Mesenchymal stem cell (in vitro differentiated cells and primary cell): ENCODE data around the gene RNASEH1.

ENCODE experiments used
- DNase-seq: peaks from one replicate; pipeline ENCODE4 v3.0.0-alpha.2; 2013
- H2AFZ ChIP-seq: one replicate; pipeline ENCODE4 v1.6.1; 2013; ENCODE audit warnings: low read depth, mild to moderate bottlenecking, control low read depth, inconsistent platforms, low read length, moderate library complexity
- H2AK5ac ChIP-seq: 2 replicates; pipeline ENCODE4 v1.6.1; 2013; ENCODE audit warnings: low read length, moderate library complexity, mild to moderate bottlenecking, inconsistent platforms; ENCODE audit not compliant: severe bottlenecking
- H2BK120ac ChIP-seq: one replicate; pipeline ENCODE4 v1.6.1; 2013; ENCODE audit warnings: low read depth, mild to moderate bottlenecking, inconsistent platforms, low read length, moderate library complexity
- H2BK12ac ChIP-seq, 2 experiments: one replicate each; pipeline ENCODE4 v1.6.1; 2013; ENCODE audit warnings: inconsistent platforms in 2 of 2, low read length in 2 of 2, mild to moderate bottlenecking in 2 of 2, moderate library complexity in 2 of 2, control low read depth in 1 of 2
- H2BK15ac ChIP-seq: one replicate; pipeline ENCODE4 v1.6.1; 2013; ENCODE audit warnings: mild to moderate bottlenecking, low read depth, inconsistent platforms; ENCODE audit not compliant: poor library complexity, severe bottlenecking
- H2BK5ac ChIP-seq: 2 replicates; pipeline ENCODE4 v1.6.1; 2013; ENCODE audit warnings: low read depth, mild to moderate bottlenecking, low read length, control low read depth, inconsistent platforms; ENCODE audit not compliant: poor library complexity, severe bottlenecking
- H3K14ac ChIP-seq, 2 experiments: one replicate each; pipeline ENCODE4 v1.6.1; 2013; ENCODE audit warnings: inconsistent platforms in 2 of 2, low read length in 2 of 2, control low read depth in 1 of 2, mild to moderate bottlenecking in 1 of 2, moderate library complexity in 1 of 2
- H3K18ac ChIP-seq, 2 experiments: one replicate each; pipeline ENCODE4 v1.6.1; 2013; ENCODE audit warnings: inconsistent platforms in 2 of 2, low read length in 2 of 2, control low read depth in 1 of 2, low read depth in 1 of 2, mild to moderate bottlenecking in 1 of 2
- H3K23ac ChIP-seq, 2 experiments: one replicate each; pipeline ENCODE4 v1.6.1; 2013; ENCODE audit warnings: inconsistent platforms in 2 of 2, low read length in 2 of 2, mild to moderate bottlenecking in 2 of 2, moderate library complexity in 2 of 2, control low read depth in 1 of 2
- H3K27ac ChIP-seq: 2 replicates; pipeline ENCODE4 v1.5.1; 2013; ENCODE audit warnings: mild to moderate bottlenecking, moderate library complexity, low read length, control low read depth, inconsistent platforms; ENCODE audit not compliant: poor library complexity, severe bottlenecking
- H3K27me3 ChIP-seq, 2 experiments: 2 replicates each; pipeline versions ENCODE4 v1.6.1 to v1.7.0; 2013; ENCODE audit warnings: low read length in 2 of 2, mild to moderate bottlenecking in 2 of 2, moderate library complexity in 2 of 2, control low read depth in 1 of 2, inconsistent platforms in 1 of 2; ENCODE audit not compliant: control insufficient read depth in 1 of 2, insufficient read depth in 1 of 2
- H3K36me3 ChIP-seq, 2 experiments: 2 replicates each; pipeline versions ENCODE4 v1.6.1 to v1.7.0; 2013; ENCODE audit warnings: low read length in 2 of 2, control low read depth in 1 of 2, inconsistent platforms in 1 of 2, low read depth in 1 of 2, mild to moderate bottlenecking in 1 of 2; ENCODE audit not compliant: insufficient read depth in 2 of 2, control insufficient read depth in 1 of 2
- H3K4ac ChIP-seq, 2 experiments: one replicate each; pipeline ENCODE4 v1.6.1; 2013; ENCODE audit warnings: inconsistent platforms in 2 of 2, low read length in 2 of 2, mild to moderate bottlenecking in 2 of 2, moderate library complexity in 2 of 2, control low read depth in 1 of 2, low read depth in 1 of 2
- H3K4me1 ChIP-seq: 2 replicates; pipeline ENCODE4 v1.6.1; 2013; ENCODE audit warnings: low read depth, low read length, control low read depth; ENCODE audit not compliant: control insufficient read depth, insufficient read depth
- H3K4me2 ChIP-seq: 2 replicates; pipeline ENCODE4 v1.6.1; 2013; ENCODE audit warnings: low read length, mild to moderate bottlenecking, inconsistent platforms; ENCODE audit not compliant: poor library complexity, severe bottlenecking
- H3K4me3 ChIP-seq, 2 experiments: 2 replicates each; pipeline versions ENCODE4 v1.5.1 to v1.7.0; 2013; ENCODE audit warnings: low read length in 2 of 2, mild to moderate bottlenecking in 2 of 2, control low read depth in 1 of 2, low read depth in 1 of 2; ENCODE audit not compliant: insufficient read depth in 1 of 2
- H3K79me1 ChIP-seq: replicated peaks from 2 replicates; pipeline ENCODE4 v1.6.1; 2013; ENCODE audit warnings: mild to moderate bottlenecking, control low read depth, low read length, inconsistent platforms; ENCODE audit not compliant: poor library complexity, severe bottlenecking
- H3K9ac ChIP-seq: 2 replicates; pipeline ENCODE4 v1.7.0; 2013; ENCODE audit warnings: mild to moderate bottlenecking, low read length, moderate library complexity
- H3K9me3 ChIP-seq: 2 replicates; pipeline ENCODE4 v1.7.0; 2013; ENCODE audit warnings: mild to moderate bottlenecking, low read length; ENCODE audit not compliant: control insufficient read depth
- H4K8ac ChIP-seq: one replicate; pipeline ENCODE4 v1.6.1; 2013; ENCODE audit warnings: inconsistent platforms, mild to moderate bottlenecking, low read length, moderate library complexity
- H4K91ac ChIP-seq: one replicate; pipeline ENCODE4 v1.6.1; 2013; ENCODE audit warnings: mild to moderate bottlenecking, low read length, inconsistent platforms
- WGBS: methylation state at CpG from one replicate; pipeline ENCODE4 v1.1.7; 2013; ENCODE audit warnings: mixed read lengths; 5-methylcytosine and 5-hydroxymethylcytosine counted together

Gene RNASEH1

GRCh38 chr2:3589086-3589485 lies 31.0 kb upstream of the RNASEH1 start:
- H3K18ac ChIP-seq = peak overlapping the region in 1 of 2 experiments; percentile 33
- H3K79me1 ChIP-seq = peaks cover 14% of the 10 kb centered on the region
- DNase-seq = no peak
- H2BK15ac ChIP-seq = no peak overlapping the region
- no peak overlapping the region for H3K4me3 ChIP-seq
- peaks cover 4 to 32% of the 10 kb centered on the region in 2 experiments for H3K36me3 ChIP-seq
- no peak overlapping the region for H2BK5ac ChIP-seq
- no peaks in the 10 kb centered on the region for H3K9me3 ChIP-seq
- H4K91ac ChIP-seq = peak overlapping the region; percentile 50
- H3K4me2 ChIP-seq = no peak overlapping the region
- no peak overlapping the region for H3K4ac ChIP-seq
- no peak overlapping the region for H3K14ac ChIP-seq
- no peak overlapping the region for H3K9ac ChIP-seq
- H2BK12ac ChIP-seq = peak overlapping the region in 1 of 2 experiments; percentile 54
- peak overlapping the region; percentile 34 for H2BK120ac ChIP-seq
- H3K27me3 ChIP-seq = no peaks in the 10 kb centered on the region
- WGBS = 96% methylated on average over 11 of the region's 11 CpGs
- H2AFZ ChIP-seq = no peak overlapping the region
- no peak overlapping the region for H3K27ac ChIP-seq
- peaks cover 14% of the 10 kb centered on the region for H3K4me1 ChIP-seq
- no peak overlapping the region for H2AK5ac ChIP-seq
- no peak overlapping the region for H3K23ac ChIP-seq
- no peak overlapping the region for H4K8ac ChIP-seq

GRCh38 chr2:3588084-3588483 lies 30.0 kb upstream of the RNASEH1 start:
- Histone ChIP-seq H3K4me1 (peaks cover 14% of the 10 kb centered on the region), H3K4ac (peak overlapping the region; percentile 24 to 26), H2BK12ac (peak overlapping the region in 1 of 2 experiments; percentile 86), H3K36me3 (peaks cover 14 to 31% of the 10 kb centered on the region in 2 experiments), H3K27me3 (no peaks in the 10 kb centered on the region), H3K4me2 (no peak overlapping the region), H3K9ac (no peak overlapping the region), H3K9me3 (no peaks in the 10 kb centered on the region), H4K91ac (peak overlapping the region; percentile 43), H2AK5ac (no peak overlapping the region), H2BK5ac (no peak overlapping the region), H2BK15ac (no peak overlapping the region), H3K4me3 (no peak overlapping the region), H3K18ac (peak overlapping the region in 1 of 2 experiments; percentile 61), H4K8ac (no peak overlapping the region), H2BK120ac (peak overlapping the region; percentile 85), H3K79me1 (peaks cover 14% of the 10 kb centered on the region), H3K27ac (no peak overlapping the region), H3K14ac (no peak overlapping the region), H3K23ac (no peak overlapping the region), H2AFZ (no peak overlapping the region)
- DNase-seq = no peak
- 96% methylated on average over 6 of the region's 7 CpGs for WGBS

- H2BK120ac ChIP-seq = no peak overlapping the region
- peak overlapping the region in 1 of 2 experiments; percentile 12 for H2BK12ac ChIP-seq
- no peak overlapping the region for H3K27ac ChIP-seq
- H3K9me3 ChIP-seq = no peaks in the 10 kb centered on the region
- no peak overlapping the region for H2AK5ac ChIP-seq
- no peak overlapping the region for H3K9ac ChIP-seq
- H2AFZ ChIP-seq = no peak overlapping the region
- H2BK15ac ChIP-seq = no peak overlapping the region
- peaks cover 14% of the 10 kb centered on the region for H3K4me1 ChIP-seq
- H4K8ac ChIP-seq = no peak overlapping the region
- WGBS = 89% methylated on average over 5 of the region's 6 CpGs
- H3K23ac ChIP-seq = no peak overlapping the region
- no peak overlapping the region for H4K91ac ChIP-seq
- H3K4ac ChIP-seq = peak overlapping the region in 1 of 2 experiments; percentile 1
- no peak overlapping the region for H3K14ac ChIP-seq
- no peaks in the 10 kb centered on the region for H3K27me3 ChIP-seq
- peaks cover 14% of the 10 kb centered on the region for H3K79me1 ChIP-seq
- peaks cover 20 to 30% of the 10 kb centered on the region in 2 experiments for H3K36me3 ChIP-seq
- no peak overlapping the region for H3K18ac ChIP-seq
- DNase-seq = no peak
- no peak overlapping the region for H3K4me2 ChIP-seq
- H2BK5ac ChIP-seq = no peak overlapping the region
- H3K4me3 ChIP-seq = no peak overlapping the region
Observed at GRCh38 chr2:3587432-3587831, 29.3 kb upstream of the RNASEH1 start.

- Histone ChIP-seq H3K4ac (peak overlapping the region; percentile 1 to 46), H3K14ac (no peak overlapping the region), H3K36me3 (peaks cover 23 to 30% of the 10 kb centered on the region in 2 experiments), H3K23ac (no peak overlapping the region), H3K4me2 (no peak overlapping the region), H2AK5ac (no peak overlapping the region), H2BK5ac (no peak overlapping the region), H3K4me3 (no peak overlapping the region), H4K91ac (peak overlapping the region; percentile 55), H3K27me3 (no peaks in the 10 kb centered on the region), H2AFZ (no peak overlapping the region), H2BK12ac (peak overlapping the region in 1 of 2 experiments; percentile 12), H3K79me1 (peaks cover 14% of the 10 kb centered on the region), H3K27ac (no peak overlapping the region), H3K9me3 (no peaks in the 10 kb centered on the region), H2BK120ac (no peak overlapping the region), H2BK15ac (no peak overlapping the region), H4K8ac (peak overlapping the region; percentile 16), H3K18ac (peak overlapping the region in 1 of 2 experiments; percentile 61), H3K9ac (no peak overlapping the region), H3K4me1 (peaks cover 14% of the 10 kb centered on the region)
- no peak for DNase-seq
- 83% methylated on average over 5 of the region's 5 CpGs for WGBS
Observed at GRCh38 chr2:3587021-3587420, 28.9 kb upstream of the RNASEH1 start.
